Uterus (tissue), 2 donors: Measurements from ENCODE around the gene PDE3B.

Experiments used
- POLR2A ChIP-seq, 2 donors: fragments of 450-650 bp; IDR thresholded peaks; one replicate each; pipeline ENCODE4 v1.6.1; 2016; ENCODE audit warnings: antibody characterized with exemption in 2 of 2, mild to moderate bottlenecking in 1 of 2, moderate library complexity in 1 of 2
- TF ChIP-seq, protein P1 (sequence below), 4 experiments: fragments of 200-600 bp in 2 of 4; fragments of 450-650 bp in 2 of 4; sonication (generic) in 2 of 4; IDR thresholded peaks; one replicate each; pipeline ENCODE4 v1.5.1; 2016 to 2019; ENCODE audit warnings: antibody characterized with exemption in 4 of 4, mild to moderate bottlenecking in 2 of 4, moderate library complexity in 1 of 4

DNA sequence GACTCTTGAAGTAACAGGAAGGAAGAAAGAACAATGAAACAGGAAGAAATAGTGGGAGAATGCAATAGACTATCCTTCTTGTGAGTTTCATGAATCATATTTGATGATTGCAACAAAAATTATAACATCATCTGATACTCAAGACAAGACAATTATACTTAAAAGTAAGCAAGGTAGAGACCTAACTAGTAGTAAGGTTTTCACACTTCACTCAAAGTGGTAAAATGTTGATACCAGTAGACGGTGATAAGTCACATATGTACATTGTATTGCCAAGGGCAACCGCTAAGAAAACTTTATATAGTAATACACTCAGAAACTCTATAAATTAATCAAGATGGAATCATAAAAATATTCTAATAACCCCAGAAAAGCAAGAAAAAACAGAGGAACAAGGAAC, 140.6 kb downstream of the PDE3B start:
- TF ChIP-seq, protein P1, sequence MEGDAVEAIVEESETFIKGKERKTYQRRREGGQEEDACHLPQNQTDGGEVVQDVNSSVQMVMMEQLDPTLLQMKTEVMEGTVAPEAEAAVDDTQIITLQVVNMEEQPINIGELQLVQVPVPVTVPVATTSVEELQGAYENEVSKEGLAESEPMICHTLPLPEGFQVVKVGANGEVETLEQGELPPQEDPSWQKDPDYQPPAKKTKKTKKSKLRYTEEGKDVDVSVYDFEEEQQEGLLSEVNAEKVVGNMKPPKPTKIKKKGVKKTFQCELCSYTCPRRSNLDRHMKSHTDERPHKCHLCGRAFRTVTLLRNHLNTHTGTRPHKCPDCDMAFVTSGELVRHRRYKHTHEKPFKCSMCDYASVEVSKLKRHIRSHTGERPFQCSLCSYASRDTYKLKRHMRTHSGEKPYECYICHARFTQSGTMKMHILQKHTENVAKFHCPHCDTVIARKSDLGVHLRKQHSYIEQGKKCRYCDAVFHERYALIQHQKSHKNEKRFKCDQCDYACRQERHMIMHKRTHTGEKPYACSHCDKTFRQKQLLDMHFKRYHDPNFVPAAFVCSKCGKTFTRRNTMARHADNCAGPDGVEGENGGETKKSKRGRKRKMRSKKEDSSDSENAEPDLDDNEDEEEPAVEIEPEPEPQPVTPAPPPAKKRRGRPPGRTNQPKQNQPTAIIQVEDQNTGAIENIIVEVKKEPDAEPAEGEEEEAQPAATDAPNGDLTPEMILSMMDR (IDR thresholded peaks at IDR 0.05): no peak
- no peak for TF ChIP-seq POLR2A (IDR thresholded peaks at IDR 0.05)
